HUES64 (cell line): ENCODE measurements around the gene CSNK1G3.
"Not testable (repeated sequence)": the region's sequence is repeated elsewhere in the genome, so short reads cannot be mapped to it uniquely, and the experiment has no call there.

Source experiments
- H3K27ac ChIP-seq: 2 replicates; pipeline ENCODE4 v1.7.0; 2013; ENCODE audit warnings: low read depth, low read length, inconsistent platforms
- H3K27me3 ChIP-seq: 2 replicates; pipeline ENCODE4 v1.6.1; 2013; ENCODE audit warnings: mild to moderate bottlenecking, low read length; ENCODE audit not compliant: insufficient read depth
- H3K36me3 ChIP-seq: 2 replicates; pipeline ENCODE4 v1.6.1; 2013; ENCODE audit warnings: mild to moderate bottlenecking, low read length; ENCODE audit not compliant: insufficient read depth
- H3K4me1 ChIP-seq: 2 replicates; pipeline ENCODE4 v1.6.1; 2013; ENCODE audit warnings: mild to moderate bottlenecking, low read length, moderate library complexity; ENCODE audit not compliant: insufficient read depth
- H3K4me3 ChIP-seq: 2 replicates; pipeline ENCODE4 v1.5.1; 2013; ENCODE audit warnings: mild to moderate bottlenecking, low read length, moderate library complexity
- H3K9ac ChIP-seq: 2 replicates; pipeline ENCODE4 v1.6.1; 2013; ENCODE audit warnings: mild to moderate bottlenecking, low read depth, low read length
- H3K9me3 ChIP-seq: 2 replicates; pipeline ENCODE4 v1.6.1; 2013; ENCODE audit warnings: low read depth, low read length; ENCODE audit not compliant: insufficient read depth
- WGBS: fragments of 150-250, 120-280 bp; methylation state at CpG from one replicate; pipeline ENCODE4 v1.1.7; 2013; ENCODE audit warnings: missing lambda C conversion rate; 5-methylcytosine and 5-hydroxymethylcytosine counted together

The CSNK1G3 gene

DNA sequence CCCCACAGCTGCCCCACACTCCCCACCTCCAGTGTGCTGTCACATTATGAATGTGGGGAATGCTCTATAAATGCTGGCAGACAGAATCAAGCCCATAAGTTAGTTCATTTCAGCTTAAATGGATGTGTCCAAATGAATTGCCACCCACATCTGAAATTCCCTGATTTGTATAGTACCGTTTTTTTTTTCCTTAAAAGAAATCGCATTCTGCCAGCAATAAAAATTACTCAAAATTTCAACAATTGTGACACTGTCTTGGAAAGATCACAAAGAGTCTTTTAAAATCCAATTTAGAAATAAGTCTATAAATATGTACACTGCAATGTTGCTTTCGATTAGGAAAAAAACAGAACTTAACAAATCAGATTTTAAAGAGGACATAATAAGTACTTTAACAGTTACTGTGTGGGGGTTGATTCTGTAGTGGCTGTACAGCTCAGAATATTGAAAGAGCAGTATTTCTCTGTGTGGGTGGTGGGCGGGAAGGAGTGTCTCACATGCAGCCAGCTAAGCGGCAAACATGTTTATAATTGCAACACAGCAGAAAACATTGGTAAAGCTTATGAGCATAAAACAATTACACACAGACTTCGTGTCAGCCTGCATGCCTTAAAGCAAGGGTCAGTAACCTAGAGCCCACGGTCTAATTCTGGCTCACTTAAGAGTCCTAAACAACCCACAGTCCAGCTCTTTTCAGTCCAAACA, 24.9 kb upstream of the CSNK1G3 start:
- H3K9me3 ChIP-seq: no peaks in the 10 kb centered on the region
- H3K9ac ChIP-seq: no peak overlapping the region
- no peak overlapping the region for H3K27ac ChIP-seq
- H3K4me1 ChIP-seq: no peaks in the 10 kb centered on the region
- no peaks in the 10 kb centered on the region for H3K27me3 ChIP-seq
- WGBS: 89% methylated on average over 6 of the region's 7 CpGs
- H3K4me3 ChIP-seq: no peak overlapping the region
- no peaks in the 10 kb centered on the region for H3K36me3 ChIP-seq

DNA sequence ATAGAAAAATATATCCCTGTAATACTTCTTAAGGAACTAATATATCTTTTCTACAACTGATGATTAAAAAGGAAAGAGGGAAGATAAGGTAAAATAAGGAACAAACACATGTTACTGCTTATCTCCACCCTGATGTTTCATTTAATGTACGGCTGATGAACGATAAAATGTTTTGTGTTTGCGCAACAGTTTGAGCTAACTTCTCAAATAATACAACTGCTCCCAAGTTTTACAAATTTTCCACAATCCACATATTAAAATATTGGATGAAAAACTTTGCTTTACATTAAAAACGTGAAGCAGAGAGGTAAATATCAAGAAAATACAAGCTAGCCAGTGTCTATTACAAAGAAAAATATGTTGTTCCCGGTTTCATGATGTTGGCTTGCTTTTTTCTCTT, 21.0 kb upstream of the CSNK1G3 start:
- no peaks in the 10 kb centered on the region for H3K27me3 ChIP-seq
- no peaks in the 10 kb centered on the region for H3K4me1 ChIP-seq
- H3K9me3 ChIP-seq: no peaks in the 10 kb centered on the region
- H3K9ac ChIP-seq: no peak overlapping the region
- H3K36me3 ChIP-seq: no peaks in the 10 kb centered on the region
- 94% methylated on average over 5 of the region's 5 CpGs for WGBS
- no peak overlapping the region for H3K4me3 ChIP-seq
- no peak overlapping the region for H3K27ac ChIP-seq

GRCh38 chr5:123495211-123495610, 16.8 kb upstream of the CSNK1G3 start:
- not testable (repeated sequence) for H3K27me3 ChIP-seq, H3K27ac ChIP-seq
- 93% methylated on average over 1 of the region's 2 CpGs for WGBS

DNA sequence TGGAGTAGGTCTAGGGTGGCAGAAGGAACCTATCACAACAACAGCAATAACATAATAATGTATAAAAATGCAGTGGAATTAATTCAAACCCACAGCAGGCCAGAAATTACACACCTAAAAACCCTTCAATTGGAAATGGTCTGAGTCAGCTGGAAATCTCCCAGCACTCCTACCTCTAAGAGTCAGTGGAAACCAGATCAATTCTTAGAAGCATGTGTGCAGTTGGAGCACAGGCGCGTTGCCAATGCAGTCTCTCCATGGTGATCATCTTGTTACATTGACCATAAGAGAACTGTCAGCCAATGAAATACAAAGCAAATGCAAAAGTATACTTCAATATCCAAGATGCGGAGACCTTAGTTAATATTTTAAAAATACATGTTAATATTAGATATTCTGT, 15.1 kb upstream of the CSNK1G3 start:
- Histone ChIP-seq H3K4me1 (peaks cover 12% of the 10 kb centered on the region), H3K27ac (no peak overlapping the region), H3K9me3 (no peaks in the 10 kb centered on the region), H3K4me3 (no peak overlapping the region), H3K27me3 (no peaks in the 10 kb centered on the region), H3K9ac (no peak overlapping the region), H3K36me3 (no peaks in the 10 kb centered on the region)
- 96% methylated on average over 2 of the region's 3 CpGs for WGBS

More at GRCh38 chr5:123495211-123495610, 16.8 kb upstream of the CSNK1G3 start:
- H3K4me1 ChIP-seq, H3K9ac ChIP-seq, H3K4me3 ChIP-seq, H3K36me3 ChIP-seq, H3K9me3 ChIP-seq: not testable (repeated sequence)

DNA sequence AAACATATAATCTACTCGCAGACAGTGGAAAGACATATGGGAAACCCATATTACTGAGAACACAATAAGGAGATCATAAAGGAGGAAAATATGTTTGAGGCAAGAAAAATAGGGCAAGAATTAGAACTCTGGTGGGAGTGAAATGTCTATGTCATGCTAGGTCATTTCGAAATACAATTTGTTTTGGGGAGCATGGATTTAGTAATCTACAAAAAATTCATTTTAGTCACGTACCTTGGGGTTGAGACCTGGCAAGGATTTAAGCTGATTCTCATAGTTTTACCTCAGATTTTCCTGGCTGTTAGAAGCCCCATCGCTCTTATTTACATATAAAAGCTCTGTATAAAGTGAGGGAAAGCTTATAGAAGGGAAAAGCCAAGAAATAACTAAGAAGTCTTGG, 11.5 kb upstream of the CSNK1G3 start:
- H3K9ac ChIP-seq: no peak overlapping the region
- peaks cover 12% of the 10 kb centered on the region for H3K4me1 ChIP-seq
- H3K4me3 ChIP-seq: no peak overlapping the region
- whole genome bisulfite sequencing: 96% methylated on average over 3 of the region's 4 CpGs
- H3K27ac ChIP-seq: no peak overlapping the region
- H3K9me3 ChIP-seq: no peaks in the 10 kb centered on the region
- H3K27me3 ChIP-seq: no peaks in the 10 kb centered on the region
- no peaks in the 10 kb centered on the region for H3K36me3 ChIP-seq

DNA sequence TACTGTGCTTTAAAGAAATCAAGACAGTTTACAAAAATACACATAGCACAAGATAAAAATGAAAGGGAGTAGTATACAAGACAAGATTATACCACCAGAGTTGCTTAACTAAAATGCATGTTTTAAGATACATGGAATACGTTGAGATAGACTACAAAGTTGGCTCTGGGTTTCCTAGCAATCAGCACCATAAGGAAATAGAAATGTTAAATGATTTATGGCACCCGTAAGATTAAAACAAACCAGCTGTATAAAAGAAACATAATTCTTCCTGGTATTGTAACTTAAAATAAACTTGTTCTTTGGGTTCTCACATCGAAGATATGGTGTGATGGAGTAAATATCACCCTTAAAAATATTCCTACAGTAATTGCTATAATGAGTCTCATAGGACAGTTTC, 9.9 kb upstream of the CSNK1G3 start:
- no peaks in the 10 kb centered on the region for H3K27me3 ChIP-seq
- H3K9ac ChIP-seq: no peak overlapping the region
- WGBS: 86% methylated on average over 1 of the region's 3 CpGs

DNA sequence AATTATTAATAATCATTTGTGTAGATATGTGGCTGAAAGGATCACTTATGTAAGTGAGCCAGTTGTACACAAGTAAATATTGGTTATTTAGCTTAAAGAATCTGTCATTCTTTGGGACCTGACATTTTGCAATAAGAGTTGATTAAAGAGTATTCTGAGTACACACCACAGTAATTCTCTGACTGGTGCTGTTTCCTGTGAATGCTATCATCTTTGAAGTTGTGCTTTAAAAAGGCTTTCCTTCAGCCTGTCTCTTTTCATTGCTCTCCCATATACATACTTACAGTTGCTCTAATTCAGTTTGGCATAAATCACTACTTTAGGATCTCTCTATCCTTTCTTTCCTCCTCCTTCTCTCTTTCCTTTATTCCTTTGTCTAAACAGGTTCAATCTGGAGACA, 8.7 kb upstream of the CSNK1G3 start:
- no peak overlapping the region for H3K9ac ChIP-seq
- no peaks in the 10 kb centered on the region for H3K36me3 ChIP-seq
- H3K4me1 ChIP-seq: peaks cover 12% of the 10 kb centered on the region
- no peaks in the 10 kb centered on the region for H3K9me3 ChIP-seq
- no peaks in the 10 kb centered on the region for H3K27me3 ChIP-seq
- no peak overlapping the region for H3K4me3 ChIP-seq
- no peak overlapping the region for H3K27ac ChIP-seq

More for the DNA sequence above, 9.9 kb upstream of the CSNK1G3 start:
- Histone ChIP-seq H3K36me3 (no peaks in the 10 kb centered on the region), H3K27ac (no peak overlapping the region), H3K9me3 (no peaks in the 10 kb centered on the region), H3K4me1 (peaks cover 12% of the 10 kb centered on the region), H3K4me3 (no peak overlapping the region)

GRCh38 chr5:123505633-123506032, 6.3 kb upstream of the CSNK1G3 start:
- H3K9me3 ChIP-seq: no peaks in the 10 kb centered on the region
- no peak overlapping the region for H3K9ac ChIP-seq
- H3K27me3 ChIP-seq: no peaks in the 10 kb centered on the region
- H3K27ac ChIP-seq: no peak overlapping the region
- 90% methylated on average over 2 of the region's 2 CpGs for WGBS
- H3K36me3 ChIP-seq: no peaks in the 10 kb centered on the region
- H3K4me1 ChIP-seq: peaks cover 17% of the 10 kb centered on the region
- no peak overlapping the region for H3K4me3 ChIP-seq

GRCh38 chr5:123508441-123508840, 3.5 kb upstream of the CSNK1G3 start:
- Histone ChIP-seq H3K27me3 (no peaks in the 10 kb centered on the region), H3K9ac (no peak overlapping the region), H3K27ac (no peak overlapping the region), H3K4me3 (no peak overlapping the region), H3K36me3 (no peaks in the 10 kb centered on the region), H3K4me1 (peaks cover 19% of the 10 kb centered on the region), H3K9me3 (no peaks in the 10 kb centered on the region)
- no CpG with 5 or more reads among the region's 1 CpG for WGBS

GRCh38 chr5:123511290-123511647, 708 bp upstream of the CSNK1G3 start:
- 68% methylated on average over 3 of the region's 3 CpGs for WGBS
- H3K27me3 ChIP-seq: no peaks in the 10 kb centered on the region
- no peaks in the 10 kb centered on the region for H3K36me3 ChIP-seq
- H3K9me3 ChIP-seq: no peaks in the 10 kb centered on the region
- H3K4me3 ChIP-seq: peak overlapping the region; percentile 71
- H3K4me1 ChIP-seq: peaks cover 45% of the 10 kb centered on the region
- peak overlapping the region; percentile 71 for H3K27ac ChIP-seq
- H3K9ac ChIP-seq: peak overlapping the region; percentile 84

GRCh38 chr5:123512611-123513461, 859 bp downstream of the CSNK1G3 start:
- Histone ChIP-seq H3K4me3 (peak overlapping the region; percentile 95), H3K4me1 (peaks cover 55% of the 10 kb centered on the region), H3K27me3 (no peaks in the 10 kb centered on the region), H3K27ac (peak overlapping the region; percentile 90; the same call in 1 of the 2 replicates), H3K36me3 (no peaks in the 10 kb centered on the region), H3K9me3 (no peaks in the 10 kb centered on the region), H3K9ac (peak overlapping the region; percentile 88)
- WGBS: under 1% methylated on average over 38 of the region's 50 CpGs
